ENCODE data around the gene SUPV3L1. TPM values are rescaled to one million over a fixed set of nuclear protein-coding genes. Genes with fewer than 3 reads are reported as not detected.
"Not testable (repeated sequence)": the region's sequence is repeated elsewhere in the genome, so short reads cannot be mapped to it uniquely, and the experiment has no call there.

The SUPV3L1 gene
- total RNA-seq, 1 donor from 2014 or later, result 67.5 TPM

DNA sequence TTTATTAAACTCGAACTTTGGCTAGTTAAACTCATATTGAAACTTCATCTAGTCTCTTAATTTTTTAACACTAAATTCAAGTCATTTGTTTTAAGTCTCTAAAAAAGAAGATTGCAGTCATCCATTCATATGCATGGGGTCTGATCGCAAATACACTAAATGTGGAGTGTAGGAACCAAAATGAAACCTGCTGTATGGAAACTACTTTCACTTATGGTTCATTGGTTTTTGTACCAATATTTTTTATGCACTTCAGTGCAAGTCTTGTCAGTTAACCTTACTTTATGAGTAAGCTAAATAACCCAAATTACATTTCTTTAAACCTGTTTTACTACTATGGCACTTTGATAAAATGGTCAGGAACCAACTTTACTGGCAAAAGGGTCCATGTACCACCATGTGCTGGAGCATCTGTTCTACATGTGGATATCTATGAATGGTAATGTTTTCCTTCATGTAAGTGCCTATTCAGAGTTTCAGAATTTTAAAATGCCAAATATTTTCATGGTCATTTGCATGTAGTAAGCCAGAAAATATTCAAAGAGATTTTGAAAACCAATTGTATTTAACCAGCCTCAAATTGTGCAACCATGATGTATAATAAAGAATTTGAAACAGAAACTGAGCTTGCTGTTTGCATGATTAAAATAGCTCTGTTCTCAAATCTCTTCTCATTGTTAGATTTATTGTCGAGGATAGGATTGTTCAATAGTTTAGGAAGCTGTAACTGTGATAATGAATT lies 7.6 kb upstream of the SUPV3L1 start:
- H3K36me3 Mint-ChIP-seq (ENCODE audit: low read depth), result peaks cover 11% of the 10 kb centered on the region
- no peaks in the 10 kb centered on the region for H3K9me3 Mint-ChIP-seq
- no peaks in the 10 kb centered on the region for H3K4me1 Mint-ChIP-seq (ENCODE audit: low read depth)
- H3K27ac Mint-ChIP-seq, result no peak overlapping the region
- H3K4me3 Mint-ChIP-seq, result no peak overlapping the region
- no peak for DNase-seq (ENCODE audit: low spot score)
- intact Hi-C loops (cut with micrococcal nuclease), result no loop called here
- no peaks in the 10 kb centered on the region for H3K27me3 Mint-ChIP-seq (ENCODE audit: insufficient read depth)

DNA sequence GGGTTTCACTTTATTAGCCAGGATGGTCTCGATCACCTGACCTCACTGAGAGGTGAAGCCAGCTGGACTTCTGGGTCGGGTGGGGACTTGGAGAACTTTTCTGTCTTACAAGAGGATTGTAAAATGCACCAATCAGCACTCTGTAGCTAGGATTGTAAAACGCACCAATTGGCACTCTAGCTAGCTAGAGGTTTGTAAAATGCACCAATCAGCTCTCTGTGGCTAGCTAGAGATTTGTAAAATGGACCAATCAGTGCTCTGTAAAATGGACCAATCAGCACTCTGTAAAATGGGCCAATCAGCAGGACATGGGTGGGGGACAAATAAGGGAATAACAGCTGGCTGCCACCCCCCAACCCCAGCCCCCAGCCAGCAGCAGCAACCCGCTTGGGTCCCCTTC lies 4.7 kb upstream of the SUPV3L1 start:
- H3K36me3 Mint-ChIP-seq (ENCODE audit: low read depth); H3K27me3 Mint-ChIP-seq (ENCODE audit: insufficient read depth); H3K27ac Mint-ChIP-seq; DNase-seq (ENCODE audit: low spot score); H3K4me3 Mint-ChIP-seq; intact Hi-C loops (cut with micrococcal nuclease); H3K9me3 Mint-ChIP-seq: not testable (repeated sequence)
- H3K4me1 Mint-ChIP-seq (ENCODE audit: low read depth), result peaks cover 15% of the 10 kb centered on the region

DNA sequence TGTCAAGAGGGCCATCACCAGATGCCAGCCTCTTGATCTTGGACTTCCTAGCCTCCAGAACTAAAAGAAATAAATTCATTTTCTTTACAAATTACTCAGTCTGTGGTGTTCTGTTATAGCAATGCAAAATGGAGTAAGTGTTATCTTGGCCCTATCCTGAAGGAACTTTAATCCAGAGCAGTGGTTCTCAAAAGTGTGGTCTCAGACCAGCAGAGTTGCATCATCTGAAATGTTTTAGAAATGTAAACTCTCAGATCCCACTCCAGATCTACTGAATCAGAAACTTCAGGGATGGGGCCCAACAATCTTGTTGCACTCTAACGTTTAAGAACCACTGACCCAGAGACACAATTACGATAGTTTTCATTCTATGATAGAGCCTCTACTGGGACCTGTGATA lies 3.2 kb upstream of the SUPV3L1 start:
- Mint-ChIP-seq H3K9me3 (no peaks in the 10 kb centered on the region), H3K4me1 (ENCODE audit: low read depth) (peaks cover 26% of the 10 kb centered on the region), H3K27ac (no peak overlapping the region), H3K4me3 (no peak overlapping the region), H3K27me3 (ENCODE audit: insufficient read depth) (no peaks in the 10 kb centered on the region), H3K36me3 (ENCODE audit: low read depth) (no peaks in the 10 kb centered on the region)
- no peak for DNase-seq (ENCODE audit: low spot score)
- intact Hi-C loops (cut with micrococcal nuclease), result no loop called here

DNA sequence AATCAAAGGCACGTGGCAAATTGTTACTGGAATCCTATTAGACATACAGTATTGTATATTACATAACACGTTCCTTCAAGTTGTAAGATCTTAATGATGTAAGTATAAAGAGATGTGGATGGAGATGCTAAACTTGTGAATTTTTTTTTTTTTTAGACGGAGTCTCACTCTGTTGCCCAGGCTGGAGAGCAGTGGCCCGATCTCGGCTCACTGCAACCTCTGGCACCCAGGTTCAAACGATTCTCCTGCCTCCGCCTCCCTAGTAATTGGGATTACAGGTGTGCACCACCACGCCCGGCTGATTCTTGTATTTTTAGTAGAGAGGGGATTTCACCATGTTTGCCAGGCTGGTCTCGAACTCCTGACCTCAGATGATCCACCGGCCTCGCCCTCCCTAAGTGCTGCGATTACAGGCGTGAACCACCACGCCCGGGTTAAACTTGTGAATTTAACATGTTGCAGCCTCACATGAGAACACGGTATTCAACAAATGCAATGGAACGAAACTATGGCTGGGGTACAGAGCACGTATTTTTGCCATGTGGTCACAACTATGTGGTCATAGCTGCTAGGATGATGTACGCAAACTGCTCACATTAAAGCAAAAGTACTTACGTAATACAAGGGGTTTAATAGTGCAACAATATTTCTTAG lies 818 bp upstream of the SUPV3L1 start:
- no peaks in the 10 kb centered on the region for H3K9me3 Mint-ChIP-seq
- H3K27me3 Mint-ChIP-seq (ENCODE audit: insufficient read depth), result no peaks in the 10 kb centered on the region
- peak overlapping the region; percentile 99 for H3K27ac Mint-ChIP-seq
- H3K4me1 Mint-ChIP-seq (ENCODE audit: low read depth), result peaks cover 36% of the 10 kb centered on the region
- peak overlapping the region; percentile 95 for H3K4me3 Mint-ChIP-seq
- peak; percentile 19 for DNase-seq (ENCODE audit: low spot score)
- intact Hi-C loops (cut with micrococcal nuclease), result loop anchor here (1.0 to 2.0 kb wide), 5 partner anchors 25 to 182 kb away; no protein-coding TSS in a partner anchor
- H3K36me3 Mint-ChIP-seq (ENCODE audit: low read depth), result peaks cover 8% of the 10 kb centered on the region

DNA sequence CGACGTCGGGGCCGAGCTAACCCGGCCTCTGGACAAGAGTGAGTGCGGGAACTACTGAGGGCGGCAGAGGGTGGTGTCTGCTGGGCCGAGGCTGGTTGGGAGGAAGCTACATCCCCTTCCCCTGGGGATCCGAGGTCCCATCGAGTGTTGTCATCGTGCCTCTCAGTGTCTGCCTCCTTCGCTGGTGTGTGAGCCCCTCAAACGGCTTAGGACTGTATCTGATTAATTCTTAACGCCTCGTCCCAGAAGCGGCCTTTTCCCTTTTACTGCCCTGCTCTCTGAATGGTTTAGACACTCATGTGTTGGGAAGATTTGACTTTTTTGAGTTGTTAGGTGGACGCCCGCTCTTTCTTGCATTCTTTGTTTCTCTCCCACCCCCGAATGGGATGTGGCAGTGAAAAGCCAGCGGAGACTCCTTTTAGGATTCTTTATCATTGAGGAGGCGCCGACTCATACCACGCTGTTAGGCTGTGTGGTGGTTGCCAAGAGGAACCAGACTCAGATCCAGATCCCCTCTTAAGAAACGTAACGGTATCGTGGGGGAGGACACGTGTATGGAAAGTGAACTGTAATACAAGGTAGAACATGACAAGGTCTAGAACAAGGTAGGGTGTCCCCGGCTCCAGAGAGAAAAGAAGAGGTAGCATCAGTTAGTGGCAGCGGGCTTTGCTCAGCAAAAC lies 631 bp downstream of the SUPV3L1 start:
- H3K4me1 Mint-ChIP-seq (ENCODE audit: low read depth), result peaks cover 44% of the 10 kb centered on the region
- no peak for DNase-seq (ENCODE audit: low spot score)
- intact Hi-C loops (cut with micrococcal nuclease), result loop anchor here (1.0 to 10.0 kb wide), 9 partner anchors 34 to 456 kb away; partner anchors contain the start of genes CCAR1, DDX21 and KIFBP
- H3K9me3 Mint-ChIP-seq, result no peaks in the 10 kb centered on the region
- H3K4me3 Mint-ChIP-seq, result peak overlapping the region; percentile 95
- no peaks in the 10 kb centered on the region for H3K27me3 Mint-ChIP-seq (ENCODE audit: insufficient read depth)
- peaks cover 14% of the 10 kb centered on the region for H3K36me3 Mint-ChIP-seq (ENCODE audit: low read depth)
- peak overlapping the region; percentile 99 for H3K27ac Mint-ChIP-seq

DNA sequence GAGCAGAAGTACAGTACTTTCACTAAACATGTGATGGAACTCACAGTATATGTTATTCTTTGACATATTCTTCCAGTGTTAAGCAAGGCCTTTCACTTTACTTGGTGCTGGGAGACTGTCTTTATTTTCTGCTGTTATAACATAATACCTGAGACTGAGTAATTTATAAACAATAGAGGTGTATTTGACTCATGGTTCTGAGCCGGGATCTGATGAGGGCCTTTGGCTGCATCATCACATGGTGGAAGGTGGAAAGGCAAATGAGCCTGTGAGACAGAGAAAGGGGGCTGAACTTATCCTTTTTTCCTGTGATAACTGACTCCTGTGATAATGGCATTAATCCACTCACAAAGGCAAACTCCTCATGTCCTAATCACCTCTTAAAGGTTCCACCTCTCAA lies 1.4 kb downstream of the SUPV3L1 start:
- no peaks in the 10 kb centered on the region for H3K9me3 Mint-ChIP-seq
- peaks cover 44% of the 10 kb centered on the region for H3K4me1 Mint-ChIP-seq (ENCODE audit: low read depth)
- peaks cover 20% of the 10 kb centered on the region for H3K36me3 Mint-ChIP-seq (ENCODE audit: low read depth)
- DNase-seq (ENCODE audit: low spot score), result no peak
- H3K27ac Mint-ChIP-seq, result peak overlapping the region; percentile 99
- H3K27me3 Mint-ChIP-seq (ENCODE audit: insufficient read depth), result no peaks in the 10 kb centered on the region
- H3K4me3 Mint-ChIP-seq, result peak overlapping the region; percentile 95
- intact Hi-C loops (cut with micrococcal nuclease), result loop anchor here (2.0 to 10.0 kb wide), 5 partner anchors 33 to 457 kb away; partner anchors contain the start of gene CCAR1

DNA sequence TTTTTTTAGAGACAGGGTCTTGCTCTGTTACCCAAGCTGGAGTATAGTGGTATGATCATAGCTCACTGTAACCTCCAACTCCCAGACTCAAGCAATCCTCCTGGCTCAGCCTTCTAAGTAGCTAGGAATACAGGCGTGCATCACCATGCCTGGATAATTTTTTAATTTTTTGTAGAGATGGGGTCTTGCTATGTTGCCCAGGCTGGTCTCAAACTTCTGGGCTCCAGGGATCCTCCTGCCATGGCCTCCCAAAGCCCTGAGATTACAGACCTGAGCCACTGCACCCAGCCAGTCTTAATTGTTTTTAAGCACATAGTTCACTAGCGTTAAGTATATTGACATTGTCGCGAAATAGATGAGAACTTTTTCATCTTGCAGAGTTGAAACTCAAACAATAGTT lies 2.0 kb downstream of the SUPV3L1 start:
- H3K9me3 Mint-ChIP-seq, result no peaks in the 10 kb centered on the region
- peaks cover 44% of the 10 kb centered on the region for H3K4me1 Mint-ChIP-seq (ENCODE audit: low read depth)
- H3K36me3 Mint-ChIP-seq (ENCODE audit: low read depth), result peaks cover 22% of the 10 kb centered on the region
- H3K27me3 Mint-ChIP-seq (ENCODE audit: insufficient read depth), result no peaks in the 10 kb centered on the region
- no peak for DNase-seq (ENCODE audit: low spot score)
- no peak overlapping the region for H3K4me3 Mint-ChIP-seq
- intact Hi-C loops (cut with micrococcal nuclease), result loop anchor here (10.0 kb wide), 1 partner anchor 457 kb away; the partner anchor contains the start of gene CCAR1
- no peak overlapping the region for H3K27ac Mint-ChIP-seq

DNA sequence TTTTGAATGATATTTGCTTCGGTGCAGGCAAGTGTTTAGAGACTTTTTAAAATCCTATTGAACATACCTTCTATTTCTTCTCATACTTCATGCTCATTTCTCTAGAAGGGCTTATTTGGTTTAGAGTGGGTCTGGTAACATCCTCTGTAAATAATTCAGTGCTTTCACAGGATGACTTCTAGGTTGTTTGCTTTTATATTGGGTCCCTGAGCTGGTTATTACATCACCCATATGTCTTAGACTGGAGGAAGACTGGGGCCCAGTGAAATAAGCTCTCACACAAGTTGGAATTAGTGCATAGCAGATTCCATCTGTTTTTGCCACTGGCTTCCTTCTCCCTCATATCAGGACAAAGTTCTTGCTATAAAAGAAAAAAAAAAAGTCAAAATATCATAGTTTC lies 6.5 kb downstream of the SUPV3L1 start:
- Mint-ChIP-seq H3K27me3 (ENCODE audit: insufficient read depth) (no peaks in the 10 kb centered on the region), H3K9me3 (no peaks in the 10 kb centered on the region), H3K4me1 (ENCODE audit: low read depth) (peaks cover 20% of the 10 kb centered on the region), H3K4me3 (no peak overlapping the region), H3K36me3 (ENCODE audit: low read depth) (peaks cover 39% of the 10 kb centered on the region), H3K27ac (no peak overlapping the region)
- intact Hi-C loops (cut with micrococcal nuclease), result loop anchor here (10.0 kb wide), 1 partner anchor 462 kb away; the partner anchor contains the start of gene CCAR1
- no peak for DNase-seq (ENCODE audit: low spot score)

DNA sequence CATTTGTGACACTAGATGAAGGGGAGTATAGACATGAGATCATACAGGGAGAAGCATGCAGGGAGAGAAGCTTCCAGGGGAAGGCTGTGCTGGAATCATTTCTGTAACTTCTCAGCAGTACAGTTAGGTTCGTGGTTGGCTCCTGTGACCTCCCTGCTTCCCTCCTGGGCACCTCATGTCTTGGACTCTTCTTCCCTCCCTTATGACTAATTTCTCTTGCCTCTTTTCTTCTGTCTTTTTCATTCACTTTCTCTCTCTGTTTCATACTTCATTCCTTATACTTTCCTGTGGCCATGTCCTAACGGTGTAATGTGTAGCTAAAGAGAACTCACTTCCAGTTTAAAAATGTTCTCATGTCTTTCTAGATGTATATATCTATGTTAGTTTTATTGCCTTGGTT lies 21.0 kb downstream of the SUPV3L1 start:
- Mint-ChIP-seq H3K27ac (peak overlapping the region; percentile 83), H3K27me3 (ENCODE audit: insufficient read depth) (no peaks in the 10 kb centered on the region), H3K4me1 (ENCODE audit: low read depth) (peaks cover 50% of the 10 kb centered on the region), H3K9me3 (no peaks in the 10 kb centered on the region), H3K36me3 (ENCODE audit: low read depth) (peaks cover 29% of the 10 kb centered on the region), H3K4me3 (peak overlapping the region; percentile 19)
- no peak for DNase-seq (ENCODE audit: low spot score)
- intact Hi-C loops (cut with micrococcal nuclease), result no loop called here

DNA sequence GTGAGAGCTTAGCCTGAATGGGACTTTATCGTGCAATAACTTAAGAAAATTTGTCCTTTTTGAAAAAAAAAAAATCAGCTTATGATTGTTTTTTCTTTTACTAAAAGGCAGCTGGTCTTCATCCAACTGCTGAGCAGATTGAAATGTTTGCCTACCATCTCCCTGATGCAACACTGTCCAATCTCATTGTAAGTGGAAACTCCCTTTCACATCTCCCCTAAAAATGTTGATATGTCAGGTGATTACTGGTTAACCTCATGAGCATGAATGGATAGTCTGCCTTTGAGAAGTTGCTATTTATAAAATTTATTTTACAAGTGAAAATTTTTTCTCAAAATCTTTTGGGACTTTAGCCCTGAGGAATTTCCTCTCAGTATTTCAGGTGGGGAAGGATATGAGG lies 22.3 kb downstream of the SUPV3L1 start:
- peaks cover 63% of the 10 kb centered on the region for H3K4me1 Mint-ChIP-seq (ENCODE audit: low read depth)

DNA sequence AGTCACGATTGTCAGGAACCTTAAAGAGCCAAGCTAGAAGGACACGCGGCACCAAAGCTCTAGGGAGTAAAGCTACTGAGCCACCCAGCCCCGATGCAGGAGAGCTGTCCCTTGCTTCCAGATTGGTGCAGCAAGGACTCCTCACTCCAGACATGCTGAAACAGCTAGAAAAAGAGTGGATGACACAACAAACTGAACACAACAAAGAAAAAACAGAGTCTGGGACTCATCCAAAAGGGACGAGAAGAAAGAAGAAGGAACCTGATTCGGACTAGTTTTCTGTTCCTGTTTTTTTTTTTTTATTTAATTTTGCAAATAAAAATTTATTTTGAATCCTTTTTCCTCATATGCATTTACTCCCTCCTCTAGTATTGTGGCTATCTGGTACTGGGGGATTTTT lies 28.7 kb downstream of the SUPV3L1 start:
- intact Hi-C loops (cut with micrococcal nuclease), result no loop called here
- H3K9me3 Mint-ChIP-seq, result no peaks in the 10 kb centered on the region
- peaks cover 43% of the 10 kb centered on the region for H3K36me3 Mint-ChIP-seq (ENCODE audit: low read depth)

More for the DNA sequence above, 22.3 kb downstream of the SUPV3L1 start:
- no peak for DNase-seq (ENCODE audit: low spot score)
- H3K36me3 Mint-ChIP-seq (ENCODE audit: low read depth), result peaks cover 40% of the 10 kb centered on the region
- no peaks in the 10 kb centered on the region for H3K9me3 Mint-ChIP-seq
- H3K27ac Mint-ChIP-seq, result peak overlapping the region; percentile 82
- H3K4me3 Mint-ChIP-seq, result peak overlapping the region; percentile 72
- intact Hi-C loops (cut with micrococcal nuclease), result no loop called here
- H3K27me3 Mint-ChIP-seq (ENCODE audit: insufficient read depth), result no peaks in the 10 kb centered on the region

DNA sequence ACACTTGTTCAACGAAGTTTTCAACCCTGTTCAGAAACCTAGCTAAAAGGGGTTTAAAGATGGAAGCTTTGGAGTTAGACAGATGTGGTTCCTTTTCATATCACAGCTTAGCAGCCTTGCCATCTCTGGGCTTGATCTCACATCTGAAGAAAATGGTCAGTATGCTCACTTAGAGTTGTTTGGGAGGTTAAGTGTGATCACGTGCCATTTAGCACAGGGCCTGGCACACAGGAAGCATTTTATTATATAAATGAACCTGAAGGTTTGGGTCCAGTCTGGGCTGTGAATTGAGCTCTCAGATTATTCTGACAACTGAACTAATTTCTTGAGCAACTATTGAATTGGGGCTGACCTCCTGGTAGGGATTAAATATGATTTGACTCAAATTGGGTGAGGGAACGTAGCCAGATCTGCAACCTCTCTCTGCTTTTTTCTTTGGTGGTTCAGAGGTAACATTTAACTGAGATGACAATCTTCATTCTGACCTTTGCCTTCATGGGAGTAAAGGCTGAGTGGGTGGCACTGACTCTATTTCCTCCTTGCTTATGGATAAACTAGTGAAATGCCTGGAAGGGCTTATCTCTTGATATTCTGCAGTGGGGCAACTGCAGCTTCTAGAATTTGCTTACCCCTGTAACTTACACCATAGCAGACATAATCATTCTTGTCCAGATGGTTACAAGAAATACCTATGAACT lies 29.9 kb downstream of the SUPV3L1 start:
- intact Hi-C loops (cut with micrococcal nuclease), result no loop called here
- Mint-ChIP-seq H3K4me3 (peak overlapping the region; percentile 13), H3K4me1 (ENCODE audit: low read depth) (peaks cover 65% of the 10 kb centered on the region), H3K27ac (peak overlapping the region; percentile 59), H3K9me3 (peaks cover 4% of the 10 kb centered on the region), H3K36me3 (ENCODE audit: low read depth) (peaks cover 44% of the 10 kb centered on the region), H3K27me3 (ENCODE audit: insufficient read depth) (no peaks in the 10 kb centered on the region)
- no peak for DNase-seq (ENCODE audit: low spot score)

More for the DNA sequence above, 28.7 kb downstream of the SUPV3L1 start:
- Mint-ChIP-seq H3K27me3 (ENCODE audit: insufficient read depth) (no peaks in the 10 kb centered on the region), H3K4me1 (ENCODE audit: low read depth) (peaks cover 62% of the 10 kb centered on the region), H3K27ac (peak overlapping the region; percentile 27), H3K4me3 (no peak overlapping the region)
- no peak for DNase-seq (ENCODE audit: low spot score)
